ENCODE measurements around the gene SNAPIN. TPM values are rescaled to one million over a fixed set of nuclear protein-coding genes. Genes with fewer than 3 reads are reported as not detected.

SNAPIN gene
- total and polyA plus RNA-seq, 9 donors, result 31.6 to 70.2 (median 39.5) TPM

GRCh38 chr1:153680120-153680403 is 21.6 kb downstream of the SNAPIN start:
- WGBS, 3 donors, result 5 to 17% (median 12%) methylated on average over 9 to 10 of the region's 10 CpGs
- TF ChIP-seq EP300 (IDR thresholded peaks at IDR 0.05) (no peak), POLR2A (IDR thresholded peaks at IDR 0.05) (no peak), CTCF (IDR thresholded peaks at IDR 0.05) (no peak)

GRCh38 chr1:153682730-153683129 is 24.2 kb downstream of the SNAPIN start:
- Histone ChIP-seq H3K9me3 (no peaks in the 10 kb centered on the region), H3K4me1 (ENCODE audit: insufficient read depth) (no peaks in the 10 kb centered on the region), H3K4me3 (no peak overlapping the region), H3K36me3 (no peaks in the 10 kb centered on the region), H3K27me3 (no peaks in the 10 kb centered on the region), H3K27ac (no peak overlapping the region)
- TF ChIP-seq POLR2A (IDR thresholded peaks at IDR 0.05) (no peak), EP300 (IDR thresholded peaks at IDR 0.05) (no peak), CTCF (IDR thresholded peaks at IDR 0.05) (no peak)
- DNase-seq, result no peak
- 93 to 95% (median 93%) methylated on average over 7 of the region's 7 CpGs for WGBS, 3 donors
- intact Hi-C loops (cut with DNase I), result loop anchor here in 2 of 4 donors (5.0 kb wide), 2 partner anchors 70 to 295 kb away; partner anchors contain the start of gene JTB (in 1 of the 2)

More at GRCh38 chr1:153680120-153680403, 21.6 kb downstream of the SNAPIN start:
- H3K4me1 ChIP-seq (ENCODE audit: insufficient read depth), result no peaks in the 10 kb centered on the region
- H3K9me3 ChIP-seq, result no peaks in the 10 kb centered on the region
- DNase-seq, result peak in 1 of 5 donors; percentile 37
- H3K27ac ChIP-seq, result peak overlapping the region; percentile 65 to 78
- intact Hi-C loops (cut with DNase I), result loop anchor here in 2 of 4 donors (5.0 kb wide), 2 partner anchors 72 to 297 kb away; partner anchors contain the start of gene JTB (in 1 of the 2)
- peak overlapping the region; percentile 64 for H3K4me3 ChIP-seq
- H3K27me3 ChIP-seq, result no peaks in the 10 kb centered on the region
- no peaks in the 10 kb centered on the region for H3K36me3 ChIP-seq

- Histone ChIP-seq H3K4me1 (ENCODE audit: insufficient read depth) (no peaks in the 10 kb centered on the region), H3K27ac (no peak overlapping the region), H3K9me3 (no peaks in the 10 kb centered on the region), H3K4me3 (no peak overlapping the region), H3K27me3 (no peaks in the 10 kb centered on the region), H3K36me3 (no peaks in the 10 kb centered on the region)
- TF ChIP-seq CTCF (IDR thresholded peaks at IDR 0.05), result no peak
- no peak for TF ChIP-seq EP300 (IDR thresholded peaks at IDR 0.05)
- no peak for TF ChIP-seq POLR2A (IDR thresholded peaks at IDR 0.05)
- intact Hi-C loops (cut with DNase I), result loop anchor here in 2 of 4 donors (5.0 kb wide), 2 partner anchors 68 to 293 kb away; partner anchors contain the start of gene JTB (in 1 of the 2)
- no peak for DNase-seq
- 85 to 90% (median 88%) methylated on average over 5 of the region's 5 CpGs for WGBS, 3 donors
Observed at GRCh38 chr1:153683854-153684253, 25.4 kb downstream of the SNAPIN start.

DNA sequence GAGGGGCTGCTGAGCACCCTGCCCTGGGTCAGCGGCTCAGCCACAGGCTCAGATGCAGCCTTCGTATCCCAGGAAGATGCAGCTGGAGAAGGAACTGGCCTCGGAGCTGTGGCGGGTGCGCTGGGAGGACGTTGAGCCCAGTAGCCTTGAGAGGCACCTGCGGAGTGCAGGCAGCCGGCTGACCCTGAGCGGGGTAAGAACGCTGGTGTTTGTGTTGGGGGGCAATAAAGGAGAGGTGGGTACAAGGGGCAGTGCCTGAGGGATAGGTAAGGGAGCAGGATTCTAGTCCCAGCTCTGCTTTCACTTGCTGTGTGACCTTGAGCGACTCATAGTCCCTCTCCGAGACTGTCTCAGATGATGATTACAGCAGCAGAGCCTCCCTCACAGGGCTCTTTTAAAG is 26.4 kb downstream of the SNAPIN start:
- Histone ChIP-seq H3K9me3 (no peaks in the 10 kb centered on the region), H3K27ac (no peak overlapping the region), H3K36me3 (no peaks in the 10 kb centered on the region), H3K4me1 (ENCODE audit: insufficient read depth) (no peaks in the 10 kb centered on the region), H3K4me3 (no peak overlapping the region), H3K27me3 (no peaks in the 10 kb centered on the region)
- TF ChIP-seq EP300 (IDR thresholded peaks at IDR 0.05), result no peak
- TF ChIP-seq CTCF (IDR thresholded peaks at IDR 0.05), result no peak
- no peak for TF ChIP-seq POLR2A (IDR thresholded peaks at IDR 0.05)
- 62 to 70% (median 69%) methylated on average over 12 of the region's 12 CpGs for WGBS, 3 donors
- intact Hi-C loops (cut with DNase I), result loop anchor here in 2 of 4 donors (5.0 kb wide), 2 partner anchors 67 to 292 kb away; partner anchors contain the start of gene JTB (in 1 of the 2)
- DNase-seq, result no peak

Data from ovary (tissue), 9 donors.